ENCODE data around the gene KLHL34. TPM values are rescaled to one million over a fixed set of nuclear protein-coding genes. Genes with fewer than 3 reads are reported as not detected.

KLHL34 gene
- polyA plus RNA-seq, 4 donors = 0.66 to 1.3 (median 0.91) TPM

DNA sequence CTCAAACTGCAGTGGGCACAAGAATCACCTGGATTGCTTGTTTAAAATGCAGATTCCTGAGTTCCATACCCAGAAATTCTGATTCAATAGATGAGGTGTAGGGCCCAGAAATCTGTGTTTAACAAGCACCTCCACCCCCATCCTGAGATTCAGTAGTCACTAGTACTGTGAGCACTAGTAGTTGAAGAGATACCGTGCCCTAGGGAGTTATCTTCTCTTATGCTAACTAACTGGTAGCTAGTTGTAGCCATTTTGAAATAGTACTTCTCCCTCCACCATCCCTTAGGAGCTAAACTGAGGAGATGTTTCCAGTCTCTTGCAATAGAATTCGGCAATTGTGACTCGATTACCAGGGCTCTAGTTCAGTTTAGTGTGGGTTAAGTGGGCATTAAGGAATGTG lies 18.4 kb downstream of the KLHL34 start:
- H3K9me3 ChIP-seq (ENCODE audit: control insufficient read depth in 2 of 2, insufficient read depth in 1 of 2, low read depth in 1 of 2, low read length in 1 of 2) = no peaks in the 10 kb centered on the region
- no peak overlapping the region for H3K27ac ChIP-seq (ENCODE audit: low read depth in 1 of 3, low read length in 2 of 3)
- H3K27me3 ChIP-seq (ENCODE audit: control insufficient read depth in 3 of 3, insufficient read depth in 3 of 3, low read length in 3 of 3) = no peaks in the 10 kb centered on the region
- DNase-seq = no peak
- H3K36me3 ChIP-seq (ENCODE audit: control insufficient read depth in 3 of 3, insufficient read depth in 2 of 3, low read depth in 1 of 3, low read length in 3 of 3) = no peaks in the 10 kb centered on the region
- no peaks in the 10 kb centered on the region for H3K4me1 ChIP-seq (ENCODE audit: control insufficient read depth in 3 of 3, insufficient read depth in 2 of 3, low read depth in 1 of 3, low read length in 2 of 3)
- 78 to 89% (median 87%) methylated on average over 3 of the region's 3 CpGs for WGBS, 3 donors
- no peak overlapping the region for H3K4me3 ChIP-seq (ENCODE audit: low read depth in 1 of 3, low read length in 3 of 3)
- no peak for FAIRE-seq

GRCh38 chrX:21638311-21638710 lies 19.8 kb downstream of the KLHL34 start:
- H3K4me3 ChIP-seq (ENCODE audit: low read depth in 1 of 3, low read length in 3 of 3) = no peak overlapping the region
- FAIRE-seq = no peak
- no peak overlapping the region for H3K27ac ChIP-seq (ENCODE audit: low read depth in 1 of 3, low read length in 2 of 3)
- H3K4me1 ChIP-seq (ENCODE audit: control insufficient read depth in 3 of 3, insufficient read depth in 2 of 3, low read depth in 1 of 3, low read length in 2 of 3) = no peaks in the 10 kb centered on the region
- H3K36me3 ChIP-seq (ENCODE audit: control insufficient read depth in 3 of 3, insufficient read depth in 2 of 3, low read depth in 1 of 3, low read length in 3 of 3) = no peaks in the 10 kb centered on the region
- no peaks in the 10 kb centered on the region for H3K27me3 ChIP-seq (ENCODE audit: control insufficient read depth in 3 of 3, insufficient read depth in 3 of 3, low read length in 3 of 3)
- DNase-seq = no peak
- no peaks in the 10 kb centered on the region for H3K9me3 ChIP-seq (ENCODE audit: control insufficient read depth in 2 of 2, insufficient read depth in 1 of 2, low read depth in 1 of 2, low read length in 1 of 2)
- 86 to 96% (median 90%) methylated on average over 2 of the region's 2 CpGs for WGBS, 3 donors

GRCh38 chrX:21632027-21632426 lies 26.1 kb downstream of the KLHL34 start:
- H3K27ac ChIP-seq (ENCODE audit: low read depth in 1 of 3, low read length in 2 of 3) = no peak overlapping the region
- H3K4me3 ChIP-seq (ENCODE audit: low read depth in 1 of 3, low read length in 3 of 3) = no peak overlapping the region
- no peaks in the 10 kb centered on the region for H3K9me3 ChIP-seq (ENCODE audit: control insufficient read depth in 2 of 2, insufficient read depth in 1 of 2, low read depth in 1 of 2, low read length in 1 of 2)
- no peaks in the 10 kb centered on the region for H3K36me3 ChIP-seq (ENCODE audit: control insufficient read depth in 3 of 3, insufficient read depth in 2 of 3, low read depth in 1 of 3, low read length in 3 of 3)
- no peak for FAIRE-seq
- no peaks in the 10 kb centered on the region for H3K4me1 ChIP-seq (ENCODE audit: control insufficient read depth in 3 of 3, insufficient read depth in 2 of 3, low read depth in 1 of 3, low read length in 2 of 3)
- DNase-seq = no peak
- WGBS, 3 donors = 52 to 60% (median 57%) methylated on average over 2 of the region's 2 CpGs
- H3K27me3 ChIP-seq (ENCODE audit: control insufficient read depth in 3 of 3, insufficient read depth in 3 of 3, low read length in 3 of 3) = no peaks in the 10 kb centered on the region

DNA sequence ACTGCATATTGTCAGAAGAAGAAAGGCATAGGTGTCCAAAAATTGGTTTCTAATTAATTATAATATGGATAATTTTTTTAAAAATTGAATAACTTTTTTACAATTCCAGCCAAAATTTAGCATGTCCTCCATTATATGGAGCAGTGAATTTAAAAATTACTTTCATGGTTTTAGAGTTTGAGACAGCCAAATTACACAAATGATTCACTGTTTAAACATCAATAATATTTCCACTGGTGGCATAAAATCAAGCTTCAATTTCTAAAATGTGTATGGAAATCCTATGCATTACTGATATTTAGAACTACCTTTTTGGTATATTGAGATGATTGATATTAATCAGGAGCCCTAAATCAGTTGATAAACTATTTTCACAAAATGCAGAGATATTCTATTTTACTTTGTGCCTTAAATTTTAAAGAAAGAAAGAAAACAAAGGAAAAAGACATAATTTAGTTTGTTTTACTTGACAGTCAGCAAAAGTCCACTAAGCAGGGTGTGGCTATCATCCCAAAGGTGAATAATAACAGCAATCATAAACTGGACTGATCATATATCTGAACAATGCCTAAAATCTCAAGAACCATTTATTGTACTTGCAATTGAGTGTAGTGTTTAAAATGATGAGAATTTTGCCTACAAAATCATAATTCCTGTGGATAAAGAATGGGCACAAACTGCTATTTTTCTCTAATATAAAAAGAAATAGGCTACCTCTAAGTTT lies 34.2 kb downstream of the KLHL34 start:
- DNase-seq (no peak), FAIRE-seq (no peak)
- Histone ChIP-seq H3K9me3 (ENCODE audit: control insufficient read depth in 2 of 2, insufficient read depth in 1 of 2, low read depth in 1 of 2, low read length in 1 of 2) (no peaks in the 10 kb centered on the region), H3K4me1 (ENCODE audit: control insufficient read depth in 3 of 3, insufficient read depth in 2 of 3, low read depth in 1 of 3, low read length in 2 of 3) (no peaks in the 10 kb centered on the region), H3K27ac (ENCODE audit: low read depth in 1 of 3, low read length in 2 of 3) (no peak overlapping the region), H3K27me3 (ENCODE audit: control insufficient read depth in 3 of 3, insufficient read depth in 3 of 3, low read length in 3 of 3) (no peaks in the 10 kb centered on the region), H3K4me3 (ENCODE audit: low read depth in 1 of 3, low read length in 3 of 3) (no peak overlapping the region), H3K36me3 (ENCODE audit: control insufficient read depth in 3 of 3, insufficient read depth in 2 of 3, low read depth in 1 of 3, low read length in 3 of 3) (no peaks in the 10 kb centered on the region)

DNA sequence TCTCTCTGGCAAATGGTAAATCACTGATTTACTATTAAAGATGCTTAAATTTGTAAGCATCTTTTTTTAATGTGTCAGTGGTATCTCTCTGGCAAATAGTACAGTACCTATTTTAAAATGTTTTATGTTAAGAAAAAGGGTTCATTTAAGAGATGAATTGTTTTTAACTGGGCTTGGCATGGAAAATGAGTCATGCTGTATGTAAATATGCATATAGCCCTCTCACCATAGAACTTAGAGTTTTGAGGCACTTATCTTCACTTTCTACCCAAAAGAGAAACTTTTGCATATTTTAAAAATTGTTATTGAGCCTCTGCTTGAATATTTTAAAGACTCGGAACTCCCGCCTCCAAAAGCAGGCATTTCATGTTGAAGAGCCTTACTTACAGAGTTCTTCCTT lies 37.9 kb downstream of the KLHL34 start:
- no peaks in the 10 kb centered on the region for H3K9me3 ChIP-seq (ENCODE audit: control insufficient read depth in 2 of 2, insufficient read depth in 1 of 2, low read depth in 1 of 2, low read length in 1 of 2)
- DNase-seq (no peak), FAIRE-seq (no peak)
- no peaks in the 10 kb centered on the region for H3K4me1 ChIP-seq (ENCODE audit: control insufficient read depth in 3 of 3, insufficient read depth in 2 of 3, low read depth in 1 of 3, low read length in 2 of 3)
- H3K27ac ChIP-seq (ENCODE audit: low read depth in 1 of 3, low read length in 2 of 3) = no peak overlapping the region
- H3K4me3 ChIP-seq (ENCODE audit: low read depth in 1 of 3, low read length in 3 of 3) = no peak overlapping the region
- 81 to 92% (median 89%) methylated on average over 2 of the region's 2 CpGs for WGBS, 3 donors
- no peaks in the 10 kb centered on the region for H3K36me3 ChIP-seq (ENCODE audit: control insufficient read depth in 3 of 3, insufficient read depth in 2 of 3, low read depth in 1 of 3, low read length in 3 of 3)
- no peaks in the 10 kb centered on the region for H3K27me3 ChIP-seq (ENCODE audit: control insufficient read depth in 3 of 3, insufficient read depth in 3 of 3, low read length in 3 of 3)

DNA sequence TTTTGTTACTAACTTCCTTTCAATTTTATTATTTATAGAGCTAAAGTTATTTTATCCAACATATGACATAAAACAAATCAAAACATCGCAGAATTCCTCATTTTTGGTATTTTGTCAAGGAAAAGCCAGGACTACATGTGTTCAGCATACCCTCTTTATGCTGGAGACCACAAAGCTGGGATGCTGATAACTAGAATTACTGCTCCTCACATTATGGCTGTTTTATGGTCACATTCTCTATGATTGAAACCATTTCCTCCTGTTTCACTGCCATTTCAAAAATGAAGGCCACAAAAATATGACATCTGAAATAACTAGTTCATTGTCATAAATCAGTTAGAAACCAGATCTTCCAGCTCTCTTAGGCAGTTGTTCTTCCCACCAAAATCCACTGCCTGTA lies 41.7 kb downstream of the KLHL34 start:
- Histone ChIP-seq H3K4me3 (ENCODE audit: low read depth in 1 of 3, low read length in 3 of 3) (no peak overlapping the region), H3K27ac (ENCODE audit: low read depth in 1 of 3, low read length in 2 of 3) (no peak overlapping the region), H3K27me3 (ENCODE audit: control insufficient read depth in 3 of 3, insufficient read depth in 3 of 3, low read length in 3 of 3) (no peaks in the 10 kb centered on the region), H3K36me3 (ENCODE audit: control insufficient read depth in 3 of 3, insufficient read depth in 2 of 3, low read depth in 1 of 3, low read length in 3 of 3) (no peaks in the 10 kb centered on the region), H3K4me1 (ENCODE audit: control insufficient read depth in 3 of 3, insufficient read depth in 2 of 3, low read depth in 1 of 3, low read length in 2 of 3) (no peaks in the 10 kb centered on the region), H3K9me3 (ENCODE audit: control insufficient read depth in 2 of 2, insufficient read depth in 1 of 2, low read depth in 1 of 2, low read length in 1 of 2) (no peaks in the 10 kb centered on the region)
- FAIRE-seq = no peak
- DNase-seq = no peak
- WGBS, 3 donors = 52 to 83% (median 79%) methylated on average over 1 of the region's 1 CpG

GRCh38 chrX:21612154-21612553 lies 46.0 kb downstream of the KLHL34 start:
- no peak overlapping the region for H3K4me3 ChIP-seq (ENCODE audit: low read depth in 1 of 3, low read length in 3 of 3)
- H3K27me3 ChIP-seq (ENCODE audit: control insufficient read depth in 3 of 3, insufficient read depth in 3 of 3, low read length in 3 of 3) = no peaks in the 10 kb centered on the region
- FAIRE-seq (no peak), DNase-seq (no peak)
- no peaks in the 10 kb centered on the region for H3K9me3 ChIP-seq (ENCODE audit: control insufficient read depth in 2 of 2, insufficient read depth in 1 of 2, low read depth in 1 of 2, low read length in 1 of 2)
- 62 to 67% (median 66%) methylated on average over 5 of the region's 5 CpGs for WGBS, 3 donors
- no peak overlapping the region for H3K27ac ChIP-seq (ENCODE audit: low read depth in 1 of 3, low read length in 2 of 3)
- H3K4me1 ChIP-seq (ENCODE audit: control insufficient read depth in 3 of 3, insufficient read depth in 2 of 3, low read depth in 1 of 3, low read length in 2 of 3) = no peaks in the 10 kb centered on the region
- no peaks in the 10 kb centered on the region for H3K36me3 ChIP-seq (ENCODE audit: control insufficient read depth in 3 of 3, insufficient read depth in 2 of 3, low read depth in 1 of 3, low read length in 3 of 3)

DNA sequence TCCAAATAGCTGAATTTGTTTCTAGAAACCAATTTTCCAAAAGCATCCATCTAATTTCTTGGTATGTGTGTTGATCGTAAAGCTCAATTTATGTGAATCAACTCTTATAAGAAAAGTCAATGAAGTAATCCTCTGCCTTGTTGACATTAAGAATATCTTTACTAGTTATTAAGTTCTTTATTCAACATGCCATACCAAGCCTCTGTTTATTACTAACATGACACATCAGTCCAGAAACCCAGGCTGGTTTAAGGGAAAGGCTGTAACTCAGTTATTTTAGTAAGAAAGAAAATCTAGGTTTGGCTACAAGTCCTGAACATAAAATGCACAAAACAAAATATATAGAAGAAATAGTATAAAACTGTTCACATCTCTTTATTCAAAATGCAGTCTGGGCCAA lies 48.0 kb downstream of the KLHL34 start:
- WGBS, 3 donors = 83 to 94% (median 92%) methylated on average over 1 of the region's 1 CpG
- H3K27me3 ChIP-seq (ENCODE audit: control insufficient read depth in 3 of 3, insufficient read depth in 3 of 3, low read length in 3 of 3) = no peaks in the 10 kb centered on the region
- no peaks in the 10 kb centered on the region for H3K4me1 ChIP-seq (ENCODE audit: control insufficient read depth in 3 of 3, insufficient read depth in 2 of 3, low read depth in 1 of 3, low read length in 2 of 3)
- no peak for DNase-seq
- H3K27ac ChIP-seq (ENCODE audit: low read depth in 1 of 3, low read length in 2 of 3) = no peak overlapping the region
- H3K36me3 ChIP-seq (ENCODE audit: control insufficient read depth in 3 of 3, insufficient read depth in 2 of 3, low read depth in 1 of 3, low read length in 3 of 3) = no peaks in the 10 kb centered on the region
- H3K4me3 ChIP-seq (ENCODE audit: low read depth in 1 of 3, low read length in 3 of 3) = no peak overlapping the region
- peak; percentile 76 for FAIRE-seq
- H3K9me3 ChIP-seq (ENCODE audit: control insufficient read depth in 2 of 2, insufficient read depth in 1 of 2, low read depth in 1 of 2, low read length in 1 of 2) = no peaks in the 10 kb centered on the region

GRCh38 chrX:21606002-21606401 lies 52.1 kb downstream of the KLHL34 start:
- Histone ChIP-seq H3K4me3 (ENCODE audit: low read depth in 1 of 3, low read length in 3 of 3) (no peak overlapping the region), H3K36me3 (ENCODE audit: control insufficient read depth in 3 of 3, insufficient read depth in 2 of 3, low read depth in 1 of 3, low read length in 3 of 3) (no peaks in the 10 kb centered on the region), H3K9me3 (ENCODE audit: control insufficient read depth in 2 of 2, insufficient read depth in 1 of 2, low read depth in 1 of 2, low read length in 1 of 2) (no peaks in the 10 kb centered on the region), H3K27ac (ENCODE audit: low read depth in 1 of 3, low read length in 2 of 3) (no peak overlapping the region), H3K27me3 (ENCODE audit: control insufficient read depth in 3 of 3, insufficient read depth in 3 of 3, low read length in 3 of 3) (no peaks in the 10 kb centered on the region), H3K4me1 (ENCODE audit: control insufficient read depth in 3 of 3, insufficient read depth in 2 of 3, low read depth in 1 of 3, low read length in 2 of 3) (no peaks in the 10 kb centered on the region)
- FAIRE-seq (no peak), DNase-seq (no peak)

Data from small intestine (tissue), 7 donors.